Activated naive CD8-positive, alpha-beta T cell treated with anti-CD3 and anti-CD28 coated beads, Interleukin-2, amount 50 U/mL, for 16 hours (primary cell): Measurements from ENCODE around the gene GEMIN2.
"Not testable (repeated sequence)": the region's sequence is repeated elsewhere in the genome, so short reads cannot be mapped to it uniquely, and the experiment has no call there.

Source experiments
- DNase-seq: peaks from one replicate; pipeline ENCODE4 v3.0.0-alpha.2; 2020; ENCODE audit warnings: low read depth, low spot score

The GEMIN2 gene

GRCh38 chr14:39176263-39177167 is 62.4 kb downstream of the GEMIN2 start:
- no peak for DNase-seq

- DNase-seq = no peak
Measured at GRCh38 chr14:39177168-39177545, 63.0 kb downstream of the GEMIN2 start.

GRCh38 chr14:39179042-39179441 is 64.9 kb downstream of the GEMIN2 start:
- DNase-seq = no peak

GRCh38 chr14:39180553-39180952 is 66.4 kb downstream of the GEMIN2 start:
- no peak for DNase-seq

- DNase-seq = no peak
Measured at GRCh38 chr14:39181026-39181692, 67.0 kb downstream of the GEMIN2 start.

- no peak for DNase-seq
Measured at GRCh38 chr14:39181693-39182047, 67.5 kb downstream of the GEMIN2 start.

GRCh38 chr14:39182770-39183684 is 68.9 kb downstream of the GEMIN2 start:
- no peak for DNase-seq

- not testable (repeated sequence) for DNase-seq
Measured at GRCh38 chr14:39183685-39184003, 69.5 kb downstream of the GEMIN2 start.

GRCh38 chr14:39184628-39185255 is 70.6 kb downstream of the GEMIN2 start:
- DNase-seq = no peak

- no peak for DNase-seq
Measured at GRCh38 chr14:39185256-39186049, 71.3 kb downstream of the GEMIN2 start.
